Adrenal gland (tissue), 12 donors: ENCODE measurements around the gene PIEZO1. TPM values are rescaled to one million over a fixed set of nuclear protein-coding genes. Genes with fewer than 3 reads are reported as not detected.
A peak's percentile ranks its signal among the peaks of the same experiment; 100 is the strongest.

Source experiments
- DNase-seq, 7 donors: peaks; one replicate each; pipeline ENCODE4 v3.0.0-alpha.2; 2019 to 2020
- H3K27ac ChIP-seq, 5 donors: fragments of 200-600 bp; sonication (generic) in 4 of 5; 1 replicate in 3 of 5; 2 replicates in 2 of 5; pipeline versions ENCODE4 v1.5.1 to v1.8.0; 2016 to 2020; ENCODE audit warnings: mild to moderate bottlenecking in 1 of 5
- H3K27me3 ChIP-seq: fragments of 200-600 bp; 2 replicates; pipeline ENCODE4 v1.8.0; 2021
- H3K36me3 ChIP-seq, 2 donors: fragments of 200-600 bp; replicated peaks in 1 of 2; 1 replicate in 1 of 2; 2 replicates in 1 of 2; pipeline versions ENCODE4 v1.5.1 to v1.8.0; 2018 to 2022
- H3K4me1 ChIP-seq, 2 donors: fragments of 200-600 bp; replicated peaks in 1 of 2; 1 replicate in 1 of 2; 2 replicates in 1 of 2; pipeline versions ENCODE4 v1.5.1 to v1.8.0; 2018 to 2021
- H3K4me3 ChIP-seq, 4 donors: fragments of 200-600 bp; sonication (generic) in 3 of 4; one replicate each; pipeline ENCODE4 v1.5.1; 2016 to 2018
- H3K9me3 ChIP-seq, 3 donors: fragments of 200-600 bp; sonication (generic) in 1 of 3; replicated peaks in 1 of 3; 1 replicate in 2 of 3; 2 replicates in 1 of 3; pipeline versions ENCODE4 v1.5.1 to v1.8.0; 2016 to 2021
- POLR2A ChIP-seq, 2 donors: fragments of 450-650 bp; IDR thresholded peaks; one replicate each; pipeline ENCODE4 v1.6.1; 2017; ENCODE audit warnings: antibody characterized with exemption in 2 of 2, mild to moderate bottlenecking in 2 of 2, moderate library complexity in 1 of 2
- WGBS, 4 donors: extraction: QIAGEN DNeasy Blood & Tissue Kit in 2 of 4; methylation state at CpG; one replicate each; pipeline versions ENCODE4 v1.1.5 to v1.1.7; 2013 to 2017; 5-methylcytosine and 5-hydroxymethylcytosine counted together
- intact Hi-C, 2 donors: fragments of 100-400 bp; cut with DNase I; formaldehyde crosslinking; loops; one replicate each; pipeline versions ENCODE4 v1.14.1 to v1.15.0; 2022 to 2023
- polyA plus RNA-seq, 3 donors: library from polyadenylated mRNA; stranded (reverse); fragments of 200-250 nt in 2 of 3; fragments of 350-450 nt in 1 of 3; fragmentation: Illumina TruSeq in 1 of 3; extraction: RNeasy Lipid Tissue Mini Kit (QIAGEN cat#74804) in 1 of 3; gene quantifications; one replicate each; pipeline ENCODE4 v1.2.3, GENCODE V29; 2013 to 2014
- total RNA-seq, 9 donors: library from RNA; depleted of rRNA in 4 of 9; stranded (reverse); fragments of >200 nt in 4 of 9; fragments of 120-200 nt in 1 of 9; fragmentation: NEBNext Ultra II Directional in 1 of 9; extraction: Animal tissue kit (Norgen Biotek cat#: 25700) in 1 of 9; gene quantifications; one replicate each; pipeline versions ENCODE4 v1.1.0 to v1.2.4, GENCODE V29; 2013 to 2023
- TF ChIP-seq, protein P1 (sequence below), 6 experiments: fragments of 450-650 bp in 4 of 6; fragments of 200-600 bp in 2 of 6; sonication (generic) in 1 of 6; IDR thresholded peaks; 1 replicate in 5 of 6; 2 replicates in 1 of 6; pipeline versions ENCODE4 v1.5.1 to v1.8.0; 2016 to 2021; ENCODE audit warnings: antibody characterized with exemption in 6 of 6, mild to moderate bottlenecking in 2 of 6, moderate library complexity in 1 of 6
- donor health status: healthy with polysubstance abuse.
- donor health status: Bipolar disorder and iron deficiency.
- donor health status: DM: yes; HTN: yes; CAD: no.
- donor health status: DM: no; HTN: no; CAD: no.
- donor health status: DM: no; HTN: no; CAD: no.
- donor health status: DM: yes; HTN: yes; CAD: no.

PIEZO1 gene
- total and polyA plus RNA-seq, 12 donors, result 7.9 to 327 (median 92.4) TPM

DNA sequence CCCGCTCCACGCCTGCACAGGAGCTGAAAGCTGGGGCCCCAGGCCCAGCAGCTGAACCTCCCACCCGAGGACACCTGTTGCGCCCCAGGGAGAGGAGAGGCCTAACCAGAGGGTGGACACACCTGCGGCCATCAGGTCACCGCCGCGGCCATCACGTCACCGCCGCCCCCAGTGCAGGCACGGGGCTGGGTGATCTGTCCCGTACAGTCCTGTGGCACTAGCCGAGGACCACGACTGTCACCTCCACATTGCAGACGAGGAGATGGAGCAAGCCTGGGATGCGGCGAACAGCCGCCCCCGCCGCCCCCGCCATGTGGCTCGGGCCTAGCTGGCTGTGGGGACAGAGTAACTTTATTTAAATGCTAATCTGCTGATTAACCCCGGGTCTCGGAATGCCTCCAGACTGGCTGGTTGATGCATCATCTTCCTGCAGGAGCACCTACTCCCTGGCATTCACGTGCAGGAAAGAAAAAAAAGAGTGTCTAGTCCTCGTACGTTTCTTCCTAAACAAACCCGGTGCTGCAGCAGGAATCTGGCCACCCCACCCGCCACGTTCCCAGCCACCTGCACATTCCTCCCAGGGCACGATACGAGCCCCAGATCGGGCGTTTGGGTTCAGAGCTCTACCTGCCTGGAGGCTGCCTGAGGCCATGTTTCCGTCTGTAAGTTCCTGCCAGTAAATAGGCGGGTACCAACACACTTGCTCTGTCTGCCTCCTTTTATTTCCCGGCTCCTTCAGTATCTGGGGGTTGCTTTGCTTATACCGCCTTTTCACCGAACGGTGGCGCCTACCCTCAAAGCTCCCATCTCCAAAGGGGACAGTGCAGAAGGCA lies 29.9 kb downstream of the PIEZO1 start:
- no peaks in the 10 kb centered on the region for H3K27me3 ChIP-seq
- no peaks in the 10 kb centered on the region for H3K36me3 ChIP-seq
- DNase-seq, result no peak
- no peak for TF ChIP-seq POLR2A (IDR thresholded peaks at IDR 0.05)
- TF ChIP-seq, protein P1, sequence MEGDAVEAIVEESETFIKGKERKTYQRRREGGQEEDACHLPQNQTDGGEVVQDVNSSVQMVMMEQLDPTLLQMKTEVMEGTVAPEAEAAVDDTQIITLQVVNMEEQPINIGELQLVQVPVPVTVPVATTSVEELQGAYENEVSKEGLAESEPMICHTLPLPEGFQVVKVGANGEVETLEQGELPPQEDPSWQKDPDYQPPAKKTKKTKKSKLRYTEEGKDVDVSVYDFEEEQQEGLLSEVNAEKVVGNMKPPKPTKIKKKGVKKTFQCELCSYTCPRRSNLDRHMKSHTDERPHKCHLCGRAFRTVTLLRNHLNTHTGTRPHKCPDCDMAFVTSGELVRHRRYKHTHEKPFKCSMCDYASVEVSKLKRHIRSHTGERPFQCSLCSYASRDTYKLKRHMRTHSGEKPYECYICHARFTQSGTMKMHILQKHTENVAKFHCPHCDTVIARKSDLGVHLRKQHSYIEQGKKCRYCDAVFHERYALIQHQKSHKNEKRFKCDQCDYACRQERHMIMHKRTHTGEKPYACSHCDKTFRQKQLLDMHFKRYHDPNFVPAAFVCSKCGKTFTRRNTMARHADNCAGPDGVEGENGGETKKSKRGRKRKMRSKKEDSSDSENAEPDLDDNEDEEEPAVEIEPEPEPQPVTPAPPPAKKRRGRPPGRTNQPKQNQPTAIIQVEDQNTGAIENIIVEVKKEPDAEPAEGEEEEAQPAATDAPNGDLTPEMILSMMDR (IDR thresholded peaks at IDR 0.05), result peak in 1 of 6 experiments; percentile 4
- WGBS, 4 donors, result 71 to 88% (median 79%) methylated on average over 24 to 42 of the region's 42 CpGs
- no peaks in the 10 kb centered on the region for H3K4me1 ChIP-seq
- H3K9me3 ChIP-seq, result no peaks in the 10 kb centered on the region
- H3K4me3 ChIP-seq, result no peak overlapping the region
- intact Hi-C loops, result no loop called here
- no peak overlapping the region for H3K27ac ChIP-seq

DNA sequence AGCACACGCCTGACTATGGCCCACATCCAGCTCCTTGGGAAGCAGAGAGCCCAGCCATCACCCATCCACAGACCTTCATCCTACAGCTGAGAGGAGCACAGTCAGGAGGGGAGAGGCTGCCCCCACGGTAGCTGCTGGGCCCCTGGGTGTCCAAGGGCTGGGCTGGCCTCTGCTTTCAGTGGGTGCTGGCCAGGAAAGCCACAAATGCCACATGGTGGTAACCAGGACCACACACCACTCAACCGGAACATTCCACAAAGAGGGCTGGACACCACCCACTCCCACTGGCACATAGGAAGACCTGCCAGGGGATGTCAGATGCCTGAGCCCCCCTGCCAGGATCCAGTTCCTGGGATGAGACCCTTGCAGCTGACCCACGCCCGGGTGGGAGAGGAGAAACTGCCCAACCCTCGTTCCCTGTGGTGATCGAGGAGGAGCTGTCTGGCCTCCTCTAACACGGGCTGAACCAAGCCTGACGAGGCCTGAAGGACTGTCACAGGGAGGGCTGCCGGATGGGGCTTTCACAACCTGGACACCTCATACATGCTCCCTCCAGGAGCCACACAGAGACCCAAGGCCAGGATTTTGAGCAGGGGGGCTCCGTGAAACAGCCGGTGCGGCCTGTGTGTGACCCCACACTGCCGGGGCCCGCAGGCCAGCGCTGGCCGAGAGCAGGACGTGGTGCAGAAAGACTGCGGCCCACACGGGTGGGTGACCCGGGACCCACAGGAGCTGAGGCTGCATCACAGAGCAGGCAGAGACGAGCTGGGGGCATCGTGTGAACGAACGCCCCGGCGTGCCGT lies 30.7 kb downstream of the PIEZO1 start:
- WGBS, 4 donors, result 90 to 93% (median 92%) methylated on average over 8 to 28 of the region's 28 CpGs
- DNase-seq, result no peak
- intact Hi-C loops, result no loop called here
- Histone ChIP-seq H3K36me3 (no peaks in the 10 kb centered on the region), H3K27ac (no peak overlapping the region), H3K4me1 (no peaks in the 10 kb centered on the region), H3K9me3 (no peaks in the 10 kb centered on the region), H3K27me3 (no peaks in the 10 kb centered on the region), H3K4me3 (no peak overlapping the region)
- TF ChIP-seq POLR2A (IDR thresholded peaks at IDR 0.05), result no peak
- TF ChIP-seq, protein P1 (IDR thresholded peaks at IDR 0.05), result no peak

DNA sequence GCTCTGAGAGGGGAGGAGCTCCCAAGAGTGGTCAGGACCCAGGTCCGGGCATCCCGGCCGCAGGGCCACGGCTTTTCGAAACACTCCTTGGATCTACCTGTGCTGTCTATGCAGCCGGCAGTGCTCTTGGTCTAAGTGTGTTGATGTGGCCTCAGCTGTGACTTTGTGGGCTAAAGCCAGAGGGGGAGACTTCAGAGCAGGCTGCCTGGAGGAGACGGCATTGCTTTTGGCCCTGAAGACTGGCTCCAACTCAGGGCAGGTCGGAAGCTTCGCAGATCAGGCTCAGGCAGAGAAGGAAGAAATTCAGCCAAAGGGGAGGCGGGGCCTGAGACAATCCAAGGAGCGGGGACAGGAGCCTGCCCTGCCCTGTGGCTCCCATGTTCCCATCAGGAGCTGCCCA lies 31.4 kb downstream of the PIEZO1 start:
- no peak for DNase-seq
- H3K27ac ChIP-seq, result no peak overlapping the region
- no peak overlapping the region for H3K4me3 ChIP-seq
- 75 to 94% (median 86%) methylated on average over 6 to 11 of the region's 11 CpGs for WGBS, 4 donors
- H3K4me1 ChIP-seq, result no peaks in the 10 kb centered on the region
- intact Hi-C loops, result no loop called here
- no peaks in the 10 kb centered on the region for H3K9me3 ChIP-seq
- H3K36me3 ChIP-seq, result no peaks in the 10 kb centered on the region
- H3K27me3 ChIP-seq, result no peaks in the 10 kb centered on the region
- TF ChIP-seq POLR2A (IDR thresholded peaks at IDR 0.05), result no peak
- TF ChIP-seq, protein P1 (IDR thresholded peaks at IDR 0.05), result no peak

DNA sequence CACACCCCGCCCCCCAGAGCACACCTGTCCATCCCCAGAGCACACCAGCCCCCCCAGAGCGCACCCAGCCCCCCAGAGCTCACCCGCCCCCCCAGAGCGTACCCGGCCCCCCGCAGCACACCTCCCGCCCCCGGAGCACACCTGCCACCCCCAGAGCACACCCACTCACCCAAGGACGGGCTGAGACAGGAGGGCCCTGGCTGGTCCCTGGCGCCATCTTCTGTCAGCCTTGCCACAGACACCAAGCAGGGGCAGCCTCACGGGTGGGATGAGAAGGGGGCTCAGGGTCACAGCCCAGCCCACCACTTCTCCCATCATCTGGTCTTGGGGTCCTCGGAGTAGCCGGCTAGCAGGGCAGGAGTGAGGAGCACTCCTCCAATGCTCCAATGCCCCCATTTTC lies 31.8 kb downstream of the PIEZO1 start:
- DNase-seq, result no peak
- TF ChIP-seq, protein P1 (IDR thresholded peaks at IDR 0.05), result no peak
- no peak for TF ChIP-seq POLR2A (IDR thresholded peaks at IDR 0.05)
- H3K9me3 ChIP-seq, result no peaks in the 10 kb centered on the region
- H3K4me3 ChIP-seq, result no peak overlapping the region
- no peaks in the 10 kb centered on the region for H3K4me1 ChIP-seq
- WGBS, 4 donors, result 75 to 100% (median 83%) methylated on average over 2 to 13 of the region's 13 CpGs; no CpG with 5 or more reads in 1 of the 4 donors
- intact Hi-C loops, result no loop called here
- no peak overlapping the region for H3K27ac ChIP-seq
- no peaks in the 10 kb centered on the region for H3K27me3 ChIP-seq
- H3K36me3 ChIP-seq, result no peaks in the 10 kb centered on the region
